ENCODE data around the gene MYO5B. TPM values are rescaled to one million over a fixed set of nuclear protein-coding genes. Genes with fewer than 3 reads are reported as not detected.

The MYO5B gene
- total and polyA plus RNA-seq, 9 of the 15 experiments (the other 6 are each of a cell fraction or from before 2014, with no cell fraction given), result 0.07 to 0.42 (median 0.28) TPM

DNA sequence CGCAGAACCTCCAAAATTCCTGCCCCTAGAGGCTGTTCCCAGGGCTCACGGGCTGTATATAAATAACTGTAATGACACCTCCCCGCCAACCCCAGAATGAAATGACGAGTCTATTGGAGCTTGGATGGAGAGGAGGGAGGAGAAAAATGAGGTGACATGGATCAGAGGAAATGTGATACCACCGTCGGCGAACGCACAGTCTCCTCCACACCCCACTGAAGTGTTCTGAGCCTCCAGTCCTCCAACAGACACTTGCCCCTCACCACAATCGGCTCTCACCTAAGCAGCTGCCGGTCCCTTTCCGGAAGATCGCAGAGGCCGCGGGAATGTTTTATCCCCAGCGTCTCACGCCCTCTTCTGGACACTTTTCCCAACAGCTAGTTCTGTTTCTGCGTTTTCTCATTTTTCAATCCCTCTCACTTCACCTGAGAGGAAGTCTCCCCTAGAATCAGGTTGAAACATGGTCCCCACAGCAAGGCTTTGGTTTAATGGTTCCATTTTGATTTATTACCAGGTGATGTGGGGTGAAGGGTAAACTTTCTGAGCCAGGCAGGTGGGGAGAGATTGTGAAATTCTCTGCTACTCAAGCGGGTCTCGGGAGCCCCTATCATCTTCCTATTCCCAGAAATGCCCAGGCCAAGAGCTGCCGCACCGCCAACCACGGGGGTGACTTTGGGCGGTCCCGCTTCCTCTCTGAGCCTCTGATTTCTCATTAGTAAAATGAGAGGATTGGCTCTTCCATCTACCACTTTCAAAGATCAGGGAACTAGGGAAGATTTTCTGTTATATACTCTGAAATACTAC, 9.1 kb upstream of the MYO5B start (continued):
- TF ChIP-seq, protein P1, sequence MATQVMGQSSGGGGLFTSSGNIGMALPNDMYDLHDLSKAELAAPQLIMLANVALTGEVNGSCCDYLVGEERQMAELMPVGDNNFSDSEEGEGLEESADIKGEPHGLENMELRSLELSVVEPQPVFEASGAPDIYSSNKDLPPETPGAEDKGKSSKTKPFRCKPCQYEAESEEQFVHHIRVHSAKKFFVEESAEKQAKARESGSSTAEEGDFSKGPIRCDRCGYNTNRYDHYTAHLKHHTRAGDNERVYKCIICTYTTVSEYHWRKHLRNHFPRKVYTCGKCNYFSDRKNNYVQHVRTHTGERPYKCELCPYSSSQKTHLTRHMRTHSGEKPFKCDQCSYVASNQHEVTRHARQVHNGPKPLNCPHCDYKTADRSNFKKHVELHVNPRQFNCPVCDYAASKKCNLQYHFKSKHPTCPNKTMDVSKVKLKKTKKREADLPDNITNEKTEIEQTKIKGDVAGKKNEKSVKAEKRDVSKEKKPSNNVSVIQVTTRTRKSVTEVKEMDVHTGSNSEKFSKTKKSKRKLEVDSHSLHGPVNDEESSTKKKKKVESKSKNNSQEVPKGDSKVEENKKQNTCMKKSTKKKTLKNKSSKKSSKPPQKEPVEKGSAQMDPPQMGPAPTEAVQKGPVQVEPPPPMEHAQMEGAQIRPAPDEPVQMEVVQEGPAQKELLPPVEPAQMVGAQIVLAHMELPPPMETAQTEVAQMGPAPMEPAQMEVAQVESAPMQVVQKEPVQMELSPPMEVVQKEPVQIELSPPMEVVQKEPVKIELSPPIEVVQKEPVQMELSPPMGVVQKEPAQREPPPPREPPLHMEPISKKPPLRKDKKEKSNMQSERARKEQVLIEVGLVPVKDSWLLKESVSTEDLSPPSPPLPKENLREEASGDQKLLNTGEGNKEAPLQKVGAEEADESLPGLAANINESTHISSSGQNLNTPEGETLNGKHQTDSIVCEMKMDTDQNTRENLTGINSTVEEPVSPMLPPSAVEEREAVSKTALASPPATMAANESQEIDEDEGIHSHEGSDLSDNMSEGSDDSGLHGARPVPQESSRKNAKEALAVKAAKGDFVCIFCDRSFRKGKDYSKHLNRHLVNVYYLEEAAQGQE (IDR thresholded peaks at IDR 0.05; ENCODE audit: borderline replicate concordance), result peak; percentile 33; the same call in 1 of the 2 replicates
- TF ChIP-seq, protein P1 (CRISPR knock-in tag; IDR thresholded peaks at IDR 0.05; ENCODE audit: low read depth), result no peak
- TF ChIP-seq ZFX (CRISPR knock-in tag; IDR thresholded peaks at IDR 0.05), result no peak
- TF ChIP-seq BDP1 (IDR thresholded peaks at IDR 0.05; ENCODE audit: insufficient read depth, insufficient read length), result no peak
- no peak for TF ChIP-seq ETV1 (tag; conservative IDR thresholded peaks at IDR 0.05; ENCODE audit: low read depth)
